GM21529 (cell line): Measurements from ENCODE around the gene UGP2.
A peak's percentile ranks its signal among the peaks of the same experiment; 100 is the strongest.
"Not testable (repeated sequence)": the region's sequence is repeated elsewhere in the genome, so short reads cannot be mapped to it uniquely, and the experiment has no call there.

Experiments used
- ATAC-seq: cut with Tn5 transposase; IDR thresholded peaks from one replicate; pipeline ENCODE4 v1.9.1; 2021; ENCODE audit not compliant: unreplicated experiment

UGP2 gene

GRCh38 chr2:63841254-63842022 lies at the start of gene UGP2:
Gene UGP2, plus strand, starts transcription at chr2:63841896. Its CDS starts 290 bp downstream, at chr2:63842186.
- peak; percentile 63 for ATAC-seq

- no peak for ATAC-seq
These were observed 49.2 kb upstream of the UGP2 start for GRCh38 chr2:63792530-63792929.

GRCh38 chr2:63796366-63796765 lies 45.3 kb upstream of the UGP2 start:
- no peak for ATAC-seq

- ATAC-seq, result no peak
These were observed 44.9 kb upstream of the UGP2 start for GRCh38 chr2:63796796-63797195.

- no peak for ATAC-seq
These were observed 40.2 kb upstream of the UGP2 start for GRCh38 chr2:63801455-63801854.

GRCh38 chr2:63805412-63805811 lies 36.3 kb upstream of the UGP2 start:
- ATAC-seq, result no peak

GRCh38 chr2:63808036-63808435 lies 33.7 kb upstream of the UGP2 start:
- not testable (repeated sequence) for ATAC-seq

- ATAC-seq, result not testable (repeated sequence)
These were observed 32.8 kb upstream of the UGP2 start for GRCh38 chr2:63808911-63809310.

GRCh38 chr2:63811063-63811462 lies 30.6 kb upstream of the UGP2 start:
- ATAC-seq, result no peak

GRCh38 chr2:63811870-63812269 lies 29.8 kb upstream of the UGP2 start:
- not testable (repeated sequence) for ATAC-seq

- no peak for ATAC-seq
These were observed 27.6 kb upstream of the UGP2 start for GRCh38 chr2:63814114-63814513.

GRCh38 chr2:63817382-63817781 lies 24.3 kb upstream of the UGP2 start:
- ATAC-seq, result no peak

GRCh38 chr2:63818271-63818670 lies 23.4 kb upstream of the UGP2 start:
- no peak for ATAC-seq

GRCh38 chr2:63819256-63819655 lies 22.4 kb upstream of the UGP2 start:
- no peak for ATAC-seq

- ATAC-seq, result no peak
These were observed 21.7 kb upstream of the UGP2 start for GRCh38 chr2:63819765-63820717.

GRCh38 chr2:63820969-63821368 lies 20.7 kb upstream of the UGP2 start:
- no peak for ATAC-seq

GRCh38 chr2:63821396-63821795 lies 20.3 kb upstream of the UGP2 start:
- ATAC-seq, result no peak

- no peak for ATAC-seq
These were observed 19.2 kb upstream of the UGP2 start for GRCh38 chr2:63822478-63822877.

GRCh38 chr2:63827749-63828148 lies 13.9 kb upstream of the UGP2 start:
- ATAC-seq, result no peak

- no peak for ATAC-seq
These were observed 10.5 kb upstream of the UGP2 start for GRCh38 chr2:63831176-63831575.

GRCh38 chr2:63834401-63834800 lies 7.3 kb upstream of the UGP2 start:
- no peak for ATAC-seq

GRCh38 chr2:63837036-63837594 lies 4.6 kb upstream of the UGP2 start:
- no peak for ATAC-seq
